ENCODE measurements around the gene PROX2.
A peak's percentile ranks its signal among the peaks of the same experiment; 100 is the strongest.

PROX2 gene

GRCh38 chr14:74915426-74915825 lies 39.5 kb upstream of the PROX2 start:
- DNase-seq = no peak
- Histone ChIP-seq H3K14ac (ENCODE audit: low read length in 2 of 2) (no peak overlapping the region), H2BK120ac (ENCODE audit: low read depth, low read length) (no peak overlapping the region), H4K8ac (ENCODE audit: low read length) (no peak overlapping the region), H3K36me3 (ENCODE audit: control insufficient read depth in 1 of 2, insufficient read depth in 2 of 2, low read depth in 1 of 2, low read length in 2 of 2) (peaks cover 0 to 2% of the 10 kb centered on the region in 2 experiments), H3K4me3 (ENCODE audit: insufficient read depth in 1 of 2, low read depth in 1 of 2, low read length in 2 of 2) (no peak overlapping the region), H3K4me1 (ENCODE audit: control insufficient read depth, insufficient read depth, low read depth, low read length) (peaks cover 29% of the 10 kb centered on the region), H2AK5ac (ENCODE audit: low read length, severe bottlenecking) (no peak overlapping the region), H3K79me1 (replicated peaks; ENCODE audit: low read length, poor library complexity, severe bottlenecking) (no peaks in the 10 kb centered on the region), H2BK12ac (ENCODE audit: low read length in 2 of 2) (no peak overlapping the region), H2AFZ (ENCODE audit: low read depth, low read length) (no peak overlapping the region), H3K27ac (ENCODE audit: low read length, poor library complexity, severe bottlenecking) (no peak overlapping the region), H4K91ac (ENCODE audit: low read length) (no peak overlapping the region), H3K4ac (ENCODE audit: low read depth in 1 of 2, low read length in 2 of 2) (no peak overlapping the region), H3K27me3 (ENCODE audit: control insufficient read depth in 1 of 2, insufficient read depth in 1 of 2, low read length in 2 of 2) (no peaks in the 10 kb centered on the region), H3K4me2 (ENCODE audit: low read length, poor library complexity, severe bottlenecking) (no peak overlapping the region), H3K18ac (ENCODE audit: low read depth in 1 of 2, low read length in 2 of 2) (no peak overlapping the region), H3K9ac (ENCODE audit: low read length) (no peak overlapping the region), H2BK15ac (ENCODE audit: low read depth, poor library complexity, severe bottlenecking) (no peak overlapping the region), H3K9me3 (ENCODE audit: control insufficient read depth, low read length) (no peaks in the 10 kb centered on the region), H3K23ac (ENCODE audit: low read length in 2 of 2) (no peak overlapping the region), H2BK5ac (ENCODE audit: low read depth, low read length, poor library complexity, severe bottlenecking) (no peak overlapping the region)
- 82% methylated on average over 4 of the region's 4 CpGs for WGBS

DNA sequence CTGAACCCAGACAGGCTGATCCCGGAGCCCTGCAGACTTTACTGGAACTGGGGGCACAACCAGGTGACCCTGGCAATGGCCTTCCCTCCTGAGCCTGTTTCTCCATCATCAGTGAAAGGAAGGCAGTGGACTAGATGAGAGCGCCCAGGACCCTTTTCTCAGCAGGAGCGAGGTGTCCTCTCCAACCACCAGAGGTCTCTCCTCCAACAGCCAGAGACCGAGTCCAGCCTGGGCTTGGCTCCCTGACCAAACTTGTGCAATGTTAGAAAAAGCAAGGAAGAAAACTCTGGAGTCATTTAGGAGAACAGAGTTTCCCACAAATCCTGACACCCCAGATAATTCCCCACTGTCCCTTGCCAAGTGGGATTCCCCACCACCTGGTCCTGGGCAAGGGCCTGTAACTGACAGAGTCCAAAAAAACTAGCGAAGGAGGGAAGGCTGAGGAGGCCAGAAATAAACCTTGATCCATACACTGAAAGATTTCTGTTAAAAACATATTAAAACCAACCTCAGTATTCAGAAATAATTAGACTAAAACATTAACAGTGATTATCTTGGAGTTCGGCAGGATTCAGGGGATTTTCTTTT lies 38.1 kb upstream of the PROX2 start:
- H3K4ac ChIP-seq (ENCODE audit: low read depth in 1 of 2, low read length in 2 of 2) = no peak overlapping the region
- no peak overlapping the region for H3K14ac ChIP-seq (ENCODE audit: low read length in 2 of 2)
- no peaks in the 10 kb centered on the region for H3K79me1 ChIP-seq (replicated peaks; ENCODE audit: low read length, poor library complexity, severe bottlenecking)
- no peak overlapping the region for H3K27ac ChIP-seq (ENCODE audit: low read length, poor library complexity, severe bottlenecking)
- no peak overlapping the region for H2BK120ac ChIP-seq (ENCODE audit: low read depth, low read length)
- no peak overlapping the region for H4K8ac ChIP-seq (ENCODE audit: low read length)
- no peak overlapping the region for H2AK5ac ChIP-seq (ENCODE audit: low read length, severe bottlenecking)
- no peak overlapping the region for H4K91ac ChIP-seq (ENCODE audit: low read length)
- H2BK12ac ChIP-seq (ENCODE audit: low read length in 2 of 2) = no peak overlapping the region
- H2BK15ac ChIP-seq (ENCODE audit: low read depth, poor library complexity, severe bottlenecking) = no peak overlapping the region
- H3K4me3 ChIP-seq (ENCODE audit: insufficient read depth in 1 of 2, low read depth in 1 of 2, low read length in 2 of 2) = peak overlapping the region in 1 of 2 experiments; percentile 47
- H3K9me3 ChIP-seq (ENCODE audit: control insufficient read depth, low read length) = no peaks in the 10 kb centered on the region
- H3K27me3 ChIP-seq (ENCODE audit: control insufficient read depth in 1 of 2, insufficient read depth in 1 of 2, low read length in 2 of 2) = no peaks in the 10 kb centered on the region
- H3K18ac ChIP-seq (ENCODE audit: low read depth in 1 of 2, low read length in 2 of 2) = no peak overlapping the region
- H3K36me3 ChIP-seq (ENCODE audit: control insufficient read depth in 1 of 2, insufficient read depth in 2 of 2, low read depth in 1 of 2, low read length in 2 of 2) = peaks cover 0 to 3% of the 10 kb centered on the region in 2 experiments
- peaks cover 21% of the 10 kb centered on the region for H3K4me1 ChIP-seq (ENCODE audit: control insufficient read depth, insufficient read depth, low read depth, low read length)
- H2BK5ac ChIP-seq (ENCODE audit: low read depth, low read length, poor library complexity, severe bottlenecking) = no peak overlapping the region
- no peak overlapping the region for H3K23ac ChIP-seq (ENCODE audit: low read length in 2 of 2)
- H3K9ac ChIP-seq (ENCODE audit: low read length) = peak overlapping the region; percentile 76
- 67% methylated on average over 6 of the region's 6 CpGs for WGBS
- DNase-seq = peak; percentile 81
- no peak overlapping the region for H2AFZ ChIP-seq (ENCODE audit: low read depth, low read length)
- no peak overlapping the region for H3K4me2 ChIP-seq (ENCODE audit: low read length, poor library complexity, severe bottlenecking)

DNA sequence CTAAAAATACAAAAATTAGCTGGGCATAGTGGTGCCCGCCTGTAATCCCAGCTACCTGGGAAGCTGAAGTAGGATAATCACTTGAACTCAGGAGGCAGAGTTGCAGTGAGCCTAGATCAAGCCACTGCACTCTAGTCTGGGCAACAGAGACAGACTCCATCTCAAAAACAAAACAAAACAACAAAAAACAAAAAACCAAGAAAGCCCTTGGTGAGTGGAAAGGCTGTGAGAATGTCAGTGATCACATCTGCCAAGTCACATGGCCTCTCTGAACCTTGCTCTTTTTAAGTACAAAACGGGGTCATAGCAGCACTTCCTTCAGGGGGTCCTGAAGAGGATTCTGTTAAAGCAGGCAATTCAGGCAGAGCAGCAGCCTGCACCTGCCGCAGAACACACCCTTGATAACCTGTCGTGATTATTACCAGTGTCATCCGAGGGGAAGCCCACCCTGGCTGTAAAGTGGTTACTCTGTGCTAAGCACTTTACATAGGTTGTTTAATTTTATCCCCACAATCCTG lies 37.5 kb upstream of the PROX2 start:
- 80% methylated on average over 5 of the region's 5 CpGs for WGBS
- no peaks in the 10 kb centered on the region for H3K27me3 ChIP-seq (ENCODE audit: control insufficient read depth in 1 of 2, insufficient read depth in 1 of 2, low read length in 2 of 2)
- H3K27ac ChIP-seq (ENCODE audit: low read length, poor library complexity, severe bottlenecking) = no peak overlapping the region

DNA sequence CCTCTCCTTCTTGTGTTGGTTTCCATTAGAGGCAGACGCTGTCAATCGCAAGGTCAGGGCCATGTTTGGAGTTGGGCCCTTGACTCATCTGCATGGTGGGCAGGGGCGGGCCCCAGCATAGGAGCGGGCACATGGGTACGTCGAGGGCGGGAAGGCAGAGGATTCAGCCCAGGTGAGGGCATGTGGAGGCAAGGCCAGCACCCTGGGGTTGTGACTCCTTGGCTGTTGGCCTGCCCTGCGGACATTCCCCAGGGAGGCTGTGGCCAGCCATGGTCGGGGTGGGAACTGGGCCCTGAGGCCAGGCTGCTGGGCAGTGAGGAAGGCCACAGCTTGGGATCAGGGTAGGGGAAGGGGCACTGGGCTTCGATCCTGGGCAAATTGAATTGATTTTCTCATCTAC lies 36.9 kb upstream of the PROX2 start:
- no peak overlapping the region for H3K4me2 ChIP-seq (ENCODE audit: low read length, poor library complexity, severe bottlenecking)
- no peak overlapping the region for H4K91ac ChIP-seq (ENCODE audit: low read length)
- peak overlapping the region in 1 of 2 experiments; percentile 34 for H2BK12ac ChIP-seq (ENCODE audit: low read length in 2 of 2)
- no peak overlapping the region for H3K14ac ChIP-seq (ENCODE audit: low read length in 2 of 2)
- H2BK5ac ChIP-seq (ENCODE audit: low read depth, low read length, poor library complexity, severe bottlenecking) = no peak overlapping the region
- no peak overlapping the region for H3K27ac ChIP-seq (ENCODE audit: low read length, poor library complexity, severe bottlenecking)
- H3K18ac ChIP-seq (ENCODE audit: low read depth in 1 of 2, low read length in 2 of 2) = no peak overlapping the region
- H2AK5ac ChIP-seq (ENCODE audit: low read length, severe bottlenecking) = no peak overlapping the region
- H3K9ac ChIP-seq (ENCODE audit: low read length) = no peak overlapping the region
- no peak overlapping the region for H3K23ac ChIP-seq (ENCODE audit: low read length in 2 of 2)
- H3K27me3 ChIP-seq (ENCODE audit: control insufficient read depth in 1 of 2, insufficient read depth in 1 of 2, low read length in 2 of 2) = no peaks in the 10 kb centered on the region
- H3K4me1 ChIP-seq (ENCODE audit: control insufficient read depth, insufficient read depth, low read depth, low read length) = peaks cover 13% of the 10 kb centered on the region
- DNase-seq = no peak
- peak overlapping the region; percentile 21 for H4K8ac ChIP-seq (ENCODE audit: low read length)
- no peak overlapping the region for H3K4me3 ChIP-seq (ENCODE audit: insufficient read depth in 1 of 2, low read depth in 1 of 2, low read length in 2 of 2)
- H3K79me1 ChIP-seq (replicated peaks; ENCODE audit: low read length, poor library complexity, severe bottlenecking) = no peaks in the 10 kb centered on the region
- no peak overlapping the region for H2BK15ac ChIP-seq (ENCODE audit: low read depth, poor library complexity, severe bottlenecking)
- no peak overlapping the region for H3K4ac ChIP-seq (ENCODE audit: low read depth in 1 of 2, low read length in 2 of 2)
- H2BK120ac ChIP-seq (ENCODE audit: low read depth, low read length) = no peak overlapping the region
- 91% methylated on average over 7 of the region's 10 CpGs for WGBS
- no peaks in the 10 kb centered on the region for H3K9me3 ChIP-seq (ENCODE audit: control insufficient read depth, low read length)
- H3K36me3 ChIP-seq (ENCODE audit: control insufficient read depth in 1 of 2, insufficient read depth in 2 of 2, low read depth in 1 of 2, low read length in 2 of 2) = peaks cover 0 to 7% of the 10 kb centered on the region in 2 experiments
- no peak overlapping the region for H2AFZ ChIP-seq (ENCODE audit: low read depth, low read length)

More for the DNA sequence above, 37.5 kb upstream of the PROX2 start:
- no peak overlapping the region for H2AK5ac ChIP-seq (ENCODE audit: low read length, severe bottlenecking)
- no peak overlapping the region for H3K23ac ChIP-seq (ENCODE audit: low read length in 2 of 2)
- no peak overlapping the region for H2BK12ac ChIP-seq (ENCODE audit: low read length in 2 of 2)
- no peak overlapping the region for H4K91ac ChIP-seq (ENCODE audit: low read length)
- H3K9me3 ChIP-seq (ENCODE audit: control insufficient read depth, low read length) = no peaks in the 10 kb centered on the region
- peaks cover 19% of the 10 kb centered on the region for H3K4me1 ChIP-seq (ENCODE audit: control insufficient read depth, insufficient read depth, low read depth, low read length)
- peaks cover 0 to 8% of the 10 kb centered on the region in 2 experiments for H3K36me3 ChIP-seq (ENCODE audit: control insufficient read depth in 1 of 2, insufficient read depth in 2 of 2, low read depth in 1 of 2, low read length in 2 of 2)
- H3K4ac ChIP-seq (ENCODE audit: low read depth in 1 of 2, low read length in 2 of 2) = no peak overlapping the region
- no peak overlapping the region for H4K8ac ChIP-seq (ENCODE audit: low read length)
- no peaks in the 10 kb centered on the region for H3K79me1 ChIP-seq (replicated peaks; ENCODE audit: low read length, poor library complexity, severe bottlenecking)
- no peak overlapping the region for H2BK5ac ChIP-seq (ENCODE audit: low read depth, low read length, poor library complexity, severe bottlenecking)
- no peak overlapping the region for H2AFZ ChIP-seq (ENCODE audit: low read depth, low read length)
- H3K14ac ChIP-seq (ENCODE audit: low read length in 2 of 2) = no peak overlapping the region
- no peak overlapping the region for H3K9ac ChIP-seq (ENCODE audit: low read length)
- no peak for DNase-seq
- no peak overlapping the region for H3K18ac ChIP-seq (ENCODE audit: low read depth in 1 of 2, low read length in 2 of 2)
- no peak overlapping the region for H3K4me2 ChIP-seq (ENCODE audit: low read length, poor library complexity, severe bottlenecking)
- no peak overlapping the region for H2BK120ac ChIP-seq (ENCODE audit: low read depth, low read length)
- no peak overlapping the region for H3K4me3 ChIP-seq (ENCODE audit: insufficient read depth in 1 of 2, low read depth in 1 of 2, low read length in 2 of 2)
- no peak overlapping the region for H2BK15ac ChIP-seq (ENCODE audit: low read depth, poor library complexity, severe bottlenecking)
